KMS-11 (cell line): ENCODE measurements around the gene AOAH.

Source experiments
- H2AFZ ChIP-seq: fragments of 200-600 bp; sonication (generic); 2 replicates; pipeline ENCODE4 v1.6.1; 2016; ENCODE audit warnings: antibody characterized with exemption, mixed run types, low read depth
- H3K27ac ChIP-seq: fragments of 200-600 bp; sonication (generic); 2 replicates; pipeline ENCODE4 v1.6.1; 2016; ENCODE audit warnings: mild to moderate bottlenecking, mixed run types
- H3K27me3 ChIP-seq: fragments of 200-600 bp; sonication (generic); 2 replicates; pipeline ENCODE4 v1.6.1; 2017; ENCODE audit warnings: mild to moderate bottlenecking, low read depth, mixed run types, moderate library complexity; ENCODE audit not compliant: insufficient read depth
- H3K36me3 ChIP-seq: fragments of 200-600 bp; sonication (generic); 2 replicates; pipeline ENCODE4 v1.6.1; 2017; ENCODE audit warnings: mild to moderate bottlenecking, mixed run types; ENCODE audit not compliant: insufficient read depth
- H3K4me1 ChIP-seq: fragments of 200-600 bp; sonication (generic); 2 replicates; pipeline ENCODE4 v1.6.1; 2016; ENCODE audit warnings: mild to moderate bottlenecking, low read depth, mixed run types; ENCODE audit not compliant: poor library complexity, severe bottlenecking
- H3K4me2 ChIP-seq: fragments of 200-600 bp; sonication (generic); 2 replicates; pipeline ENCODE4 v1.7.0; 2016; ENCODE audit warnings: mild to moderate bottlenecking, mixed run types
- H3K4me3 ChIP-seq: fragments of 200-600 bp; sonication (generic); IDR thresholded peaks from 2 replicates; pipeline ENCODE4 v1.6.1; 2017; ENCODE audit warnings: low read depth, low read length, mixed read lengths; ENCODE audit not compliant: insufficient read depth
- H3K79me2 ChIP-seq: fragments of 200-600 bp; sonication (generic); 2 replicates; pipeline ENCODE4 v1.6.1; 2016; ENCODE audit warnings: low read depth, mixed run types; ENCODE audit not compliant: insufficient read depth
- H3K9ac ChIP-seq: fragments of 200-600 bp; sonication (generic); 2 replicates; pipeline ENCODE4 v1.6.1; 2016; ENCODE audit warnings: mild to moderate bottlenecking, mixed run types
- H4K20me1 ChIP-seq: fragments of 200-600 bp; sonication (generic); 2 replicates; pipeline ENCODE4 v1.6.1; 2016; ENCODE audit warnings: mild to moderate bottlenecking, mixed run types; ENCODE audit not compliant: insufficient read depth
- TF ChIP-seq, protein P1 (sequence below): fragments of 200-600 bp; sonication (generic); conservative IDR thresholded peaks from 2 replicates; pipeline ENCODE4 v1.6.1; 2017; ENCODE audit warnings: low read depth, mild to moderate bottlenecking, antibody characterized with exemption, low read length, moderate library complexity, mixed read lengths

Gene AOAH

DNA sequence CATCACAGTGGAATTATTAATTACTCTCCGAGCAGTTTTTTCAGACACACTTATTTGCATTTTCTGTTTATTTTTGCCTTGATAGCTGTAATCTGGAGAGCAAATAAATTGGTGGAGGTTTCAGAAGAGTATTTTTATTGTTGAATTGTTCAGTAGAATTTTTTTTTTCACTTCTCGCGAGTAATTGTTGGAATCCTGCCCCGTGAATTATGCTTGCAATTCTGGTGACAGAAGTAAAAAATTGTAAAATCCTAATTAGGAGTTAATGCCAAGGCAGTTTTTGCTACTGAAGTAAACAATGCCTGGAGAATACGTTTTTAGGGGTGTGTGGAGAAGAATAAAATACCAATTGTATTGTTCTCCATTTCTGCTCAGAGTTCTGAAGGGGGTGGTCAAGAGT is 88.2 kb downstream of the AOAH start:
- no peaks in the 10 kb centered on the region for H3K4me1 ChIP-seq
- H2AFZ ChIP-seq, result no peak overlapping the region
- H3K27me3 ChIP-seq, result no peaks in the 10 kb centered on the region
- TF ChIP-seq, protein P1, sequence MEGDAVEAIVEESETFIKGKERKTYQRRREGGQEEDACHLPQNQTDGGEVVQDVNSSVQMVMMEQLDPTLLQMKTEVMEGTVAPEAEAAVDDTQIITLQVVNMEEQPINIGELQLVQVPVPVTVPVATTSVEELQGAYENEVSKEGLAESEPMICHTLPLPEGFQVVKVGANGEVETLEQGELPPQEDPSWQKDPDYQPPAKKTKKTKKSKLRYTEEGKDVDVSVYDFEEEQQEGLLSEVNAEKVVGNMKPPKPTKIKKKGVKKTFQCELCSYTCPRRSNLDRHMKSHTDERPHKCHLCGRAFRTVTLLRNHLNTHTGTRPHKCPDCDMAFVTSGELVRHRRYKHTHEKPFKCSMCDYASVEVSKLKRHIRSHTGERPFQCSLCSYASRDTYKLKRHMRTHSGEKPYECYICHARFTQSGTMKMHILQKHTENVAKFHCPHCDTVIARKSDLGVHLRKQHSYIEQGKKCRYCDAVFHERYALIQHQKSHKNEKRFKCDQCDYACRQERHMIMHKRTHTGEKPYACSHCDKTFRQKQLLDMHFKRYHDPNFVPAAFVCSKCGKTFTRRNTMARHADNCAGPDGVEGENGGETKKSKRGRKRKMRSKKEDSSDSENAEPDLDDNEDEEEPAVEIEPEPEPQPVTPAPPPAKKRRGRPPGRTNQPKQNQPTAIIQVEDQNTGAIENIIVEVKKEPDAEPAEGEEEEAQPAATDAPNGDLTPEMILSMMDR, result no peak
- H3K36me3 ChIP-seq, result no peaks in the 10 kb centered on the region
- H3K79me2 ChIP-seq, result no peaks in the 10 kb centered on the region
- H3K4me3 ChIP-seq, result no peak overlapping the region
- no peak overlapping the region for H3K27ac ChIP-seq
- H3K9ac ChIP-seq, result no peak overlapping the region
- H4K20me1 ChIP-seq, result no peaks in the 10 kb centered on the region
- H3K4me2 ChIP-seq, result no peak overlapping the region

DNA sequence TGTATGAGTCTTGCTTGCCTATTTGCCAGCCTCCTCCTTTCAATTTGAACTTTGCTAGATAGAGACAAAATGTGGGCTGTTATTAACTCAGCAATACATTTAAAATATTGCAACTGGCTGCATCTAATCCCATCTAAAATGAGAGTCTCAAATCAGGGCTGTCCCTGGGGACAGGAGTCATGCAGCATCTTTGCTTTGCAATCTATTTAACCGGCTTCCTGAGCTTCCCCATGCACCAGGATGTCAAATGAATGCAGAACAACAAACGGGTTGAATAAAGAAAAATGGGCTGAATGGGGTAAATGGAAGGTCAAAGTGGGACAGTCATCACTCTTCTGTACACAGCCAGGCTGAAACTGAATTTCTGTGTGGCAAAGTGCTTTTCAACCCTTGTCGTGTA is 89.2 kb downstream of the AOAH start:
- Histone ChIP-seq H3K4me3 (no peak overlapping the region), H3K27me3 (no peaks in the 10 kb centered on the region), H3K9ac (no peak overlapping the region), H3K36me3 (no peaks in the 10 kb centered on the region), H2AFZ (no peak overlapping the region), H3K27ac (no peak overlapping the region), H3K4me1 (no peaks in the 10 kb centered on the region), H4K20me1 (no peaks in the 10 kb centered on the region), H3K79me2 (no peaks in the 10 kb centered on the region), H3K4me2 (no peak overlapping the region)
- TF ChIP-seq, protein P1, result no peak

DNA sequence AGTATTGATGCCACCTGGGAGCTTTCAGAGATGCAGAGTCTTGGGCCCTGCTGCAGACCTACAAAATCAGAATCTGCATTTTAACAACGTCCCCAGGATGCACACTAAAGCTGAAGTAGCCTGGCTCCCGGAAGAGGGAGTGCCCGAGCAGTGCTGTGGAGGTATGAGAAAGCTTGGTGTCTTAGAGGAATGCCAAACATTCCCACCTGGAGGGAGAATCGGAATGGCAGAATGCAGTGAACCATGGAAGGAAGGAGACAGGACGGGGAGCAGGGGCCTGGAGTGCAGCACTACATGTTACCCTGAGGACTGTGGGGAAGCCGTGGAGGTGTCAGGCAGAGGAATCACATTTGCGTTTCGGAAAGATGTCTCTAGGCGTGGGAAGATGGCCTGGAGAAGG is 90.9 kb downstream of the AOAH start:
- H3K36me3 ChIP-seq, result no peaks in the 10 kb centered on the region

DNA sequence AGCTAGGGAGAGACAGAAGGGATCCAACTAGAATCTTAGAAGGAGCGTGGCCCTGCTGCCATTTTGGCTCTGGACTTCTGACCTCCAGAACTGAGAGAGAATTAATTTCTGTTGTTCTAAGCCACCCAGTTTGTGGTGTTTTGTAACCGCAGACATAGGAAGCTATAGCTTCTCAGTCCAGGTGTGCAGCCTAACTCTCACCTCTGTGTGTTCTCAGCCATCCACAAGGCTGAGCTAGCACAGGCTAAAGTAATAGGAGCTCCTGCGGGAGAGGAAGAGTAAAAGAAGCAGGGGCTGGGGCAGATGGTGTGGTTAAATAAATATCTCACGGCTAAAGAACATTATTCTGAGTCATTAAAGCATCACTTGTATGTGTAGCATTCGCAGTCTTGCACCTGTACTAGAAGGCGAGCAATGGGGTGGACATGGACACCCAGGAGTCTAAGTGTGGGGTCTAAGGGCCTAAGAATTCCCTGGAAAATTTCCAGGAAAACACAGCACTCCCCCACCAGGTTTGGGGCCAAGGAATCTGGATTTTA is 94.1 kb downstream of the AOAH start:
- no peaks in the 10 kb centered on the region for H3K27me3 ChIP-seq
- no peak overlapping the region for H3K27ac ChIP-seq
- no peak overlapping the region for H3K4me2 ChIP-seq
- H2AFZ ChIP-seq, result no peak overlapping the region
- H3K4me1 ChIP-seq, result no peaks in the 10 kb centered on the region
- H3K36me3 ChIP-seq, result no peaks in the 10 kb centered on the region
- TF ChIP-seq, protein P1, result no peak
- H3K4me3 ChIP-seq, result no peak overlapping the region
- no peaks in the 10 kb centered on the region for H3K79me2 ChIP-seq
- no peak overlapping the region for H3K9ac ChIP-seq
- no peaks in the 10 kb centered on the region for H4K20me1 ChIP-seq

More for the DNA sequence above, 90.9 kb downstream of the AOAH start:
- Histone ChIP-seq H3K4me1 (no peaks in the 10 kb centered on the region), H3K4me3 (no peak overlapping the region), H3K27ac (no peak overlapping the region), H4K20me1 (no peaks in the 10 kb centered on the region), H2AFZ (no peak overlapping the region), H3K4me2 (no peak overlapping the region), H3K9ac (no peak overlapping the region), H3K79me2 (no peaks in the 10 kb centered on the region), H3K27me3 (no peaks in the 10 kb centered on the region)
- TF ChIP-seq, protein P1, result no peak
